LNCAP (cell line): ENCODE data around the gene FIZ1.

Experiments used
- CTCF ChIP-seq: fragments of 450-650 bp; IDR thresholded peaks from 2 replicates; pipeline ENCODE4 v1.5.1; 2017; ENCODE audit warnings: mild to moderate bottlenecking

Gene FIZ1

GRCh38 chr19:55644191-55644833 is 45.0 kb upstream of the FIZ1 start:
- no peak for TF ChIP-seq CTCF

- TF ChIP-seq CTCF = no peak
Observed at GRCh38 chr19:55643887-55644176, 44.5 kb upstream of the FIZ1 start.

- TF ChIP-seq CTCF = no peak
Observed at GRCh38 chr19:55643003-55643886, 43.9 kb upstream of the FIZ1 start, which contains the start of gene ZNF581. ZNF581 (plus strand) TSS chr19:55643649; CDS start chr19:55644572, 923 bp downstream.

GRCh38 chr19:55642153-55643002 is 43.1 kb upstream of the FIZ1 start:
- no peak for TF ChIP-seq CTCF

- TF ChIP-seq CTCF = no peak
Observed at GRCh38 chr19:55641426-55642152, 42.3 kb upstream of the FIZ1 start.

- no peak for TF ChIP-seq CTCF
Observed at GRCh38 chr19:55640577-55641425, 41.5 kb upstream of the FIZ1 start, which contains the start of gene ZNF580. ZNF580 (plus strand) TSS chr19:55641002; CDS start chr19:55642509, 1,507 bp downstream.
